ENCODE measurements around the gene ZBTB21.

The ZBTB21 gene

GRCh38 chr21:41948078-41948895 lies 61.9 kb downstream of the ZBTB21 start:
- CTCF ChIA-PET: interaction anchor here (0.7 kb wide), 1 partner anchor 13 kb away, joined by 3 read pairs; no protein-coding TSS in a partner anchor
- DNase-seq: no peak
- no peak overlapping the region for H3K27ac Mint-ChIP-seq
- peaks cover 28% of the 10 kb centered on the region for H3K27me3 Mint-ChIP-seq
- H3K4me3 Mint-ChIP-seq: no peak overlapping the region
- H3K9me3 Mint-ChIP-seq: no peaks in the 10 kb centered on the region
- H3K36me3 Mint-ChIP-seq: no peaks in the 10 kb centered on the region
- peaks cover 5% of the 10 kb centered on the region for H3K4me1 Mint-ChIP-seq

DNA sequence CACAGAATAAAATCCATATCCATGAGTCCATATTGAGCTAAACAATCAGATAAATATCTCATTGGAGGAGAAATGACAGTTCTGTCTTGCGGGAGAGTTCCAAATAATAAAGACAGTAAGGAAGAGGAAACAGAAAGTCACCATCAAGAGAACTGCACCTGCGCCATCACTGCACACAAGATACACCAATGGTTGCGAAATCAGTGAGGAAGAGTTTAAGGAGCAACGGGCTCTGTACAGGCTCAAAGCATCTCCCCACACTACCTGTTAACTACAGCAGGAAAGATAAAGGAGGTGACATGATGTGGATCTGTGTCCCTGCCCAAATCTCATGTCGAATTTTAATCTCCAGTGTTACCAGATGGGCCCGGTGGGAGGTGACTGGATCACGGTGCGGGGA lies 64.2 kb downstream of the ZBTB21 start:
- Mint-ChIP-seq H3K4me3 (no peak overlapping the region), H3K9me3 (no peaks in the 10 kb centered on the region), H3K27me3 (peaks cover 4% of the 10 kb centered on the region), H3K27ac (no peak overlapping the region), H3K4me1 (no peaks in the 10 kb centered on the region), H3K36me3 (no peaks in the 10 kb centered on the region)
- DNase-seq: no peak
- CTCF ChIA-PET: no interaction called here

GRCh38 chr21:41943851-41944250 lies 66.3 kb downstream of the ZBTB21 start:
- no peak for DNase-seq
- Mint-ChIP-seq H3K4me1 (no peaks in the 10 kb centered on the region), H3K9me3 (no peaks in the 10 kb centered on the region), H3K4me3 (no peak overlapping the region), H3K27me3 (peaks cover 4% of the 10 kb centered on the region), H3K36me3 (no peaks in the 10 kb centered on the region), H3K27ac (no peak overlapping the region)
- CTCF ChIA-PET: interaction anchor here (1.0 kb wide), 1 partner anchor 174 kb away, joined by 3 read pairs; no protein-coding TSS in a partner anchor

DNA sequence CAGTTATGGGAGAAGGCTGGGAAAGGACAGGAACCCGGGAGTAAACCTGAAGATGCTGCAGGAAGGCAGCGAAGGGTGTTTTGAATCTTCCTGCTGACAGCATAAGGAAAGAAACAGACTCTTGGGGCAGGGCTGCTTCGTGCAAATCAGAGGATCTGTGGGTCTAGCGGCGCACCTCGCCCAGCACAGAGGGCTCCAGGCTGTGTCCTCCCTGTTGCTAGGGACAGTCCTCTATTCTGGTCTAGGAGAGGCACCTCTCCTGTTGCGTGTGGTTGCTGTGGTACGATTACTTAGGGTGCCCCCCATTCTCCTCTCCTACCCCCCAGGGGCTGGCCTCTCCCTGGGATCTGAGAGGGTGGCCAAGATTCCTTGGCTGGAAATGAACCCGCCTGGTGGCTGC lies 67.7 kb downstream of the ZBTB21 start:
- H3K9me3 Mint-ChIP-seq: no peaks in the 10 kb centered on the region
- H3K4me1 Mint-ChIP-seq: no peaks in the 10 kb centered on the region
- H3K4me3 Mint-ChIP-seq: no peak overlapping the region
- CTCF ChIA-PET: no interaction called here
- H3K36me3 Mint-ChIP-seq: no peaks in the 10 kb centered on the region
- DNase-seq: no peak
- H3K27ac Mint-ChIP-seq: no peak overlapping the region
- peaks cover 9% of the 10 kb centered on the region for H3K27me3 Mint-ChIP-seq

GRCh38 chr21:41941941-41942340 lies 68.2 kb downstream of the ZBTB21 start:
- Mint-ChIP-seq H3K4me3 (no peak overlapping the region), H3K27ac (no peak overlapping the region), H3K4me1 (no peaks in the 10 kb centered on the region), H3K9me3 (no peaks in the 10 kb centered on the region), H3K36me3 (no peaks in the 10 kb centered on the region), H3K27me3 (peaks cover 12% of the 10 kb centered on the region)
- CTCF ChIA-PET: no interaction called here
- no peak for DNase-seq

DNA sequence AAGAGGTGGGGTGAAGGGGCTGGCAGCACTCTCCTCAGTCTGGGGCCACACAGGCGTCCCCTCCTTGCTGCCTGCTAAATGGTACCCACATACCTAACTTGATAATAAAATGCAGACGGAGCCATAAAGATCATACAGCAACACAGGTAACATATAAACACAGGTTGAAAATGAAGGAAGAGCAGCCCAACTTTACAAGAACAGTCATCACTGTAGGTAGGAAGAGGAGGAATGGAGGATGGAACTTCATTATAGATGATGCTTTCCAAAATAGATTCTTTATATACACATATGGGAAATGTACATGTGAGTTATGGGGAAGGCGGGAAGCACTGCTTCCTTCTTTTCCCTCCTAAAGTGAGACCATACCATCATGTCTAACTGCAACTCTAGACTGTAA lies 69.7 kb downstream of the ZBTB21 start:
- peaks cover 18% of the 10 kb centered on the region for H3K27me3 Mint-ChIP-seq

DNA sequence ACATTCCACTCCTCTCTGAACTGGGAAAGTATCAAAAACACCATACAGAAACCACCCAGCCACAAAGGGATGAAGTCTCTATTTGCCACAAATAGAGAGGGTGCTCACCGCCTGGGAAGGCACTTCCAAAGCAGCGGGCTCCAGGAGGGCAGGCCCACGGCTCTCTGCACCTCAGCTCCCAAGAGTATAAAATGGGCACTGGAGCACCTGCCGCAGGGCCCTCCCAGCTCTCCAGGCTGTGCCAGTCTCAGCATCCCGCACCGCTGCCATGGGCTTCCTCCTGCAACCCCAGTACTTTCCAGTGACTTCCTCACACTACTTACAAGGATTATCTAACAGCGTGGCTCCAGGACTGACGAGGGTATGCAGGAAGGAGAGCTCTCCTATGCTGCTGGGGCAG lies 70.8 kb downstream of the ZBTB21 start:
- CTCF ChIA-PET: no interaction called here
- no peaks in the 10 kb centered on the region for H3K36me3 Mint-ChIP-seq
- peaks cover 26% of the 10 kb centered on the region for H3K27me3 Mint-ChIP-seq

More for the DNA sequence above, 69.7 kb downstream of the ZBTB21 start:
- Mint-ChIP-seq H3K36me3 (no peaks in the 10 kb centered on the region), H3K9me3 (no peaks in the 10 kb centered on the region), H3K4me3 (no peak overlapping the region), H3K27ac (no peak overlapping the region), H3K4me1 (no peaks in the 10 kb centered on the region)
- CTCF ChIA-PET: interaction anchor here (0.9 kb wide), 1 partner anchor 12 kb away, joined by 3 read pairs; no protein-coding TSS in a partner anchor
- DNase-seq: no peak

More for the DNA sequence above, 70.8 kb downstream of the ZBTB21 start:
- H3K9me3 Mint-ChIP-seq: no peaks in the 10 kb centered on the region
- H3K27ac Mint-ChIP-seq: no peak overlapping the region
- DNase-seq: no peak
- no peaks in the 10 kb centered on the region for H3K4me1 Mint-ChIP-seq
- no peak overlapping the region for H3K4me3 Mint-ChIP-seq

Data from activated naive CD4-positive, alpha-beta T cell treated with anti-CD3 and anti-CD28 coated beads, Interleukin-2, amount 10 ng/mL, durations not matched to agents 7 days and 5 days (primary cell).